ENCODE data around the gene ANK2.

ANK2 gene

GRCh38 chr4:113145147-113145518 lies 95.7 kb downstream of the ANK2 start:
- Histone ChIP-seq H3K23ac (ENCODE audit: low read length) (no peak overlapping the region), H3K18ac (ENCODE audit: low read length) (no peak overlapping the region), H2AK5ac (ENCODE audit: low read length) (no peak overlapping the region), H3K56ac (ENCODE audit: low read length) (peak overlapping the region; percentile 57), H3K4me3 (ENCODE audit: low read length) (no peak overlapping the region), H3K9ac (ENCODE audit: low read length) (no peak overlapping the region), H2BK120ac (ENCODE audit: low read depth, low read length) (no peak overlapping the region), H3K79me1 (ENCODE audit: low read length) (no peaks in the 10 kb centered on the region), H3K36me3 (ENCODE audit: control insufficient read depth, insufficient read depth, low read length) (no peaks in the 10 kb centered on the region), H3K4me2 (ENCODE audit: low read length) (no peak overlapping the region), H4K8ac (ENCODE audit: low read depth, low read length) (no peak overlapping the region), H3K27ac (ENCODE audit: low read depth, low read length) (no peak overlapping the region), H2BK5ac (ENCODE audit: low read length) (no peak overlapping the region), H2BK15ac (replicated peaks; ENCODE audit: low read depth) (no peak overlapping the region), H3K27me3 (ENCODE audit: insufficient read depth, low read length, poor library complexity) (no peaks in the 10 kb centered on the region), H3K79me2 (ENCODE audit: control insufficient read depth, insufficient read depth, low read length) (no peaks in the 10 kb centered on the region), H4K5ac (ENCODE audit: low read length) (no peak overlapping the region), H3K4me1 (ENCODE audit: control insufficient read depth, low read depth, low read length) (peaks cover 11% of the 10 kb centered on the region), H3K4ac (ENCODE audit: low read depth, low read length) (no peak overlapping the region)
- no CpG with 5 or more reads among the region's 1 CpG for WGBS (ENCODE audit: extremely low coverage, insufficient coverage, low lambda C conversion rate)
- DNase-seq = no peak

DNA sequence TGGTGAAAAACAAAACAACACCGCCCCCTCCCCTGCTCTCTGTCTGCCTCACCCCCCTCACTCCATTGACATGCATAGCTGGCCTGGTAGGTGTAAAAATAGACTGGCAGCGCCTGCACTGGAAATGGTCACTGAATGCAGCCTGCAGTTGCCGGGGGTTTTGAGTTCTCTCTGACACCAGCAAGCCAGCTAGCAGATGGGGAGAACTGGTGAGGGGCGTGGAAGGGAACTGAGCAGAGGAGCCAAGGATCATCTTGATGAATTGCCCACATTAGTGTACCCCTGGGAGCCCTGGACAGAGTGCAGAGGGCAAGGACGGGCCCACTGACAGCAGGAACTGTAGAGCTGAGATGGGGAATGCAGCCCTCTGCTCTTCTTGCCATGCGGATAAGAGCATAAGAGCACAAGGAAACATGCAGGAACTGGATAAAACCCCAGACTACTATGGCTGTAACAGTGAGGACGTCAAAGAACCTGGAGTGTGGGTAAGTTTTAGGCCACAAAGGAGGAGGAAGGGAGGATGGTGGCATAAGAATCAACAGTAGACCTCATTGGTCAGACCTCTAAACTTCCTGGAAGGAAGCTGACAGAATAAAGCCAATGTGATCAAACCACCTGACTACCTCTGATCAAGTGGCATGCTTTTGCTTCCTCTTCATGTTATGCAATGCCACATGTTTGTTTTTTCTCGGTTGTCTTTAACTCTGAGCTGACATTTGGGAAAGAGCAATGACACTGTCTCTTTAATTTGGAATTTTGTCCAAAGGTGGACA lies 96.3 kb downstream of the ANK2 start:
- no peaks in the 10 kb centered on the region for H3K79me2 ChIP-seq (ENCODE audit: control insufficient read depth, insufficient read depth, low read length)
- no peaks in the 10 kb centered on the region for H3K36me3 ChIP-seq (ENCODE audit: control insufficient read depth, insufficient read depth, low read length)
- H2BK15ac ChIP-seq (replicated peaks; ENCODE audit: low read depth) = no peak overlapping the region
- H3K27me3 ChIP-seq (ENCODE audit: insufficient read depth, low read length, poor library complexity) = no peaks in the 10 kb centered on the region
- DNase-seq = peak; percentile 76
- no peak overlapping the region for H3K4ac ChIP-seq (ENCODE audit: low read depth, low read length)
- peak overlapping the region; percentile 42 for H4K5ac ChIP-seq (ENCODE audit: low read length)
- H3K9ac ChIP-seq (ENCODE audit: low read length) = peak overlapping the region; percentile 33
- H2BK120ac ChIP-seq (ENCODE audit: low read depth, low read length) = no peak overlapping the region
- no peak overlapping the region for H3K4me2 ChIP-seq (ENCODE audit: low read length)
- no peak overlapping the region for H3K18ac ChIP-seq (ENCODE audit: low read length)
- no peaks in the 10 kb centered on the region for H3K79me1 ChIP-seq (ENCODE audit: low read length)
- H3K4me1 ChIP-seq (ENCODE audit: control insufficient read depth, low read depth, low read length) = peaks cover 11% of the 10 kb centered on the region
- H4K8ac ChIP-seq (ENCODE audit: low read depth, low read length) = no peak overlapping the region
- WGBS (ENCODE audit: extremely low coverage, insufficient coverage, low lambda C conversion rate) = no CpG with 5 or more reads among the region's 8 CpGs
- no peak overlapping the region for H2AK5ac ChIP-seq (ENCODE audit: low read length)
- no peak overlapping the region for H3K27ac ChIP-seq (ENCODE audit: low read depth, low read length)
- peak overlapping the region; percentile 57 for H3K56ac ChIP-seq (ENCODE audit: low read length)
- H2BK5ac ChIP-seq (ENCODE audit: low read length) = peak overlapping the region; percentile 42
- no peak overlapping the region for H3K23ac ChIP-seq (ENCODE audit: low read length)
- no peak overlapping the region for H3K4me3 ChIP-seq (ENCODE audit: low read length)

- H3K79me2 ChIP-seq (ENCODE audit: control insufficient read depth, insufficient read depth, low read length) = no peaks in the 10 kb centered on the region
- no peak for DNase-seq
- H3K27ac ChIP-seq (ENCODE audit: low read depth, low read length) = no peak overlapping the region
- H2BK5ac ChIP-seq (ENCODE audit: low read length) = no peak overlapping the region
- no peaks in the 10 kb centered on the region for H3K79me1 ChIP-seq (ENCODE audit: low read length)
- no peaks in the 10 kb centered on the region for H3K27me3 ChIP-seq (ENCODE audit: insufficient read depth, low read length, poor library complexity)
- H3K4me1 ChIP-seq (ENCODE audit: control insufficient read depth, low read depth, low read length) = peaks cover 11% of the 10 kb centered on the region
- no peaks in the 10 kb centered on the region for H3K36me3 ChIP-seq (ENCODE audit: control insufficient read depth, insufficient read depth, low read length)
- peak overlapping the region; percentile 51 for H3K18ac ChIP-seq (ENCODE audit: low read length)
- no peak overlapping the region for H2BK15ac ChIP-seq (replicated peaks; ENCODE audit: low read depth)
- H2AK5ac ChIP-seq (ENCODE audit: low read length) = no peak overlapping the region
- no peak overlapping the region for H3K56ac ChIP-seq (ENCODE audit: low read length)
- no peak overlapping the region for H3K23ac ChIP-seq (ENCODE audit: low read length)
- WGBS (ENCODE audit: extremely low coverage, insufficient coverage, low lambda C conversion rate) = no CpG with 5 or more reads among the region's 10 CpGs
- no peak overlapping the region for H3K4me2 ChIP-seq (ENCODE audit: low read length)
- H2BK120ac ChIP-seq (ENCODE audit: low read depth, low read length) = no peak overlapping the region
- H3K4ac ChIP-seq (ENCODE audit: low read depth, low read length) = no peak overlapping the region
- H3K9ac ChIP-seq (ENCODE audit: low read length) = no peak overlapping the region
- no peak overlapping the region for H3K4me3 ChIP-seq (ENCODE audit: low read length)
- no peak overlapping the region for H4K8ac ChIP-seq (ENCODE audit: low read depth, low read length)
- H4K5ac ChIP-seq (ENCODE audit: low read length) = no peak overlapping the region
These were observed 97.5 kb downstream of the ANK2 start for GRCh38 chr4:113146876-113147358.

DNA sequence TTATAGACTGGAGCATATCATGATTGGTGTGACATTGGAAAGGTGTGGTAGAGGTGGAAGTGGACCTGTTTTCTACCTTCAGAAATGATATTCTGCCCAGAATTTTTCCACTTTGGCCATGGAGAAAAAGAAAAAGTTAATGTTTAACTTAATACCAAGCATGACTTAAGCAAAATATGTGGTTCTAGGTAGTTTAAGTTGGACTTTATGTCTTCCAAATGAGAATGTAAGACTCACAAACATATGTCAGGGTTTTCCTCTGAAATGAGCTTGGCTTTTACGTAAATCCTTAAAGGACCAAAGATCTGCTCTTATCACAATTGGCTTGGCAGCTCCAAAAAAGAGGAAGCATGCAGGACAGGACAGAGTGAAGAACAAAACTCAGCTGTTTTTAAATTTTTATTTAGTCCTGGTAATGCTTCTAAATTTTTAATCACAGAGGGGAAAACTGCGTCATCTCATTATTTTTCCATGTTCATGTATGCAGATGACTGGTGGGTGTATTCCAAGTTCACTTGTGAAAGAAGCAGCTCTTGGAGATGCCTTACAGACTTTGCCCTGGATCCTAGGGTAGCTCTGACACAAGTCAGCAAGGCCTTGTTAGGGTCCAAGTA lies 98.2 kb downstream of the ANK2 start:
- H3K56ac ChIP-seq (ENCODE audit: low read length) = no peak overlapping the region
- no peak overlapping the region for H3K23ac ChIP-seq (ENCODE audit: low read length)

DNA sequence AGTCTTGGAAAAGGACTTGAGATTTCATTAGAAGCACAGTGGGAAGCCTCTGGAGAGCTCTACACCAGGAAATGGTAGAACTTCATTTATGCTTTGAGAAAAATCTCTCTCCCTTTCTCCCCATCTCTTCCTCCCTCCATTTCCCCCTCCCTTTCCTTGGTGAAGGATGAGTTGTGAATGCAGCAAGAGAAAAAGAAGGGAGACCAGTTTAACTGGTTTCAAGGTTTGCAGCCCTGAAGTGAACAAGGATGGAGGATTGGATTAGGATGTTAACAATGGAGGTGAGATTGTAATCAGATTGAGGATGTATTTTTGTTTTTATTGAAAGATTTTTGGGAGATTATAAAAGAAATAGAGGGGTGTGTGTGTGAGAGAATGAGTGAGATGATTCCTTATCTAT lies 99.5 kb downstream of the ANK2 start:
- no peak overlapping the region for H3K4ac ChIP-seq (ENCODE audit: low read depth, low read length)
- no peak overlapping the region for H2BK120ac ChIP-seq (ENCODE audit: low read depth, low read length)
- H2BK5ac ChIP-seq (ENCODE audit: low read length) = no peak overlapping the region
- H3K27me3 ChIP-seq (ENCODE audit: insufficient read depth, low read length, poor library complexity) = no peaks in the 10 kb centered on the region
- no peak overlapping the region for H3K27ac ChIP-seq (ENCODE audit: low read depth, low read length)
- peak; percentile 79 for DNase-seq
- no peaks in the 10 kb centered on the region for H3K79me1 ChIP-seq (ENCODE audit: low read length)
- peak overlapping the region; percentile 48 for H3K23ac ChIP-seq (ENCODE audit: low read length)
- peaks cover 11% of the 10 kb centered on the region for H3K4me1 ChIP-seq (ENCODE audit: control insufficient read depth, low read depth, low read length)
- no peak overlapping the region for H3K18ac ChIP-seq (ENCODE audit: low read length)
- no peak overlapping the region for H3K9ac ChIP-seq (ENCODE audit: low read length)
- no peaks in the 10 kb centered on the region for H3K36me3 ChIP-seq (ENCODE audit: control insufficient read depth, insufficient read depth, low read length)
- no peak overlapping the region for H3K4me2 ChIP-seq (ENCODE audit: low read length)
- no peak overlapping the region for H4K5ac ChIP-seq (ENCODE audit: low read length)
- H4K8ac ChIP-seq (ENCODE audit: low read depth, low read length) = no peak overlapping the region
- no peaks in the 10 kb centered on the region for H3K79me2 ChIP-seq (ENCODE audit: control insufficient read depth, insufficient read depth, low read length)
- no peak overlapping the region for H3K56ac ChIP-seq (ENCODE audit: low read length)
- no peak overlapping the region for H2AK5ac ChIP-seq (ENCODE audit: low read length)
- no peak overlapping the region for H3K4me3 ChIP-seq (ENCODE audit: low read length)
- no peak overlapping the region for H2BK15ac ChIP-seq (replicated peaks; ENCODE audit: low read depth)

More for the DNA sequence above, 98.2 kb downstream of the ANK2 start:
- Histone ChIP-seq H3K9ac (ENCODE audit: low read length) (no peak overlapping the region), H3K27me3 (ENCODE audit: insufficient read depth, low read length, poor library complexity) (no peaks in the 10 kb centered on the region), H3K79me2 (ENCODE audit: control insufficient read depth, insufficient read depth, low read length) (no peaks in the 10 kb centered on the region), H3K4me2 (ENCODE audit: low read length) (no peak overlapping the region), H3K4me1 (ENCODE audit: control insufficient read depth, low read depth, low read length) (peaks cover 11% of the 10 kb centered on the region), H3K4me3 (ENCODE audit: low read length) (no peak overlapping the region), H2BK5ac (ENCODE audit: low read length) (no peak overlapping the region), H3K27ac (ENCODE audit: low read depth, low read length) (no peak overlapping the region), H4K5ac (ENCODE audit: low read length) (no peak overlapping the region), H2BK120ac (ENCODE audit: low read depth, low read length) (no peak overlapping the region), H3K36me3 (ENCODE audit: control insufficient read depth, insufficient read depth, low read length) (no peaks in the 10 kb centered on the region), H3K18ac (ENCODE audit: low read length) (no peak overlapping the region), H2BK15ac (replicated peaks; ENCODE audit: low read depth) (no peak overlapping the region), H2AK5ac (ENCODE audit: low read length) (no peak overlapping the region), H4K8ac (ENCODE audit: low read depth, low read length) (no peak overlapping the region), H3K79me1 (ENCODE audit: low read length) (no peaks in the 10 kb centered on the region), H3K4ac (ENCODE audit: low read depth, low read length) (no peak overlapping the region)
- DNase-seq = no peak
- no CpG with 5 or more reads among the region's 2 CpGs for WGBS (ENCODE audit: extremely low coverage, insufficient coverage, low lambda C conversion rate)
